Measurements from ENCODE around the gene NRTN.
"Not testable (repeated sequence)": the region's sequence is repeated elsewhere in the genome, so short reads cannot be mapped to it uniquely, and the experiment has no call there.

DNA sequence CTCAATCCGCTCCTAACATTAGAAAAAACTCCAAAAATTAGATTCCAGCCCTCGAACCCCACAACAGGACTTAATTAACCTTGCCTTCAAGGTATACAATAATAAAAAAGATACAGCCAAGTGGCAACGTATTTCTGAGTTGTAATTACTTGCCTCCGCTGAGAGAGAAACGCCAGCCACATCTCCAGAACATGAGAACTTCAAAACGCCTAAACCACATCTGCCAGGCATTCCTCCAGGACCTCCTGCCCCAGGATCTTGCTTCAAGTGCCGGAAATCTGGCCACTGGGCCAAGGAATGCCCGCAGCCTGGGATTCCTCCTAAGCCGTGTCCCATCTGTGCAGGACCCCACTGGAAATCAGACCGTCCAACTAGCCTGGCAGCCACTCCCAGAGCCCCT lies 49.3 kb downstream of the NRTN start:
- TF ChIP-seq, protein P1, sequence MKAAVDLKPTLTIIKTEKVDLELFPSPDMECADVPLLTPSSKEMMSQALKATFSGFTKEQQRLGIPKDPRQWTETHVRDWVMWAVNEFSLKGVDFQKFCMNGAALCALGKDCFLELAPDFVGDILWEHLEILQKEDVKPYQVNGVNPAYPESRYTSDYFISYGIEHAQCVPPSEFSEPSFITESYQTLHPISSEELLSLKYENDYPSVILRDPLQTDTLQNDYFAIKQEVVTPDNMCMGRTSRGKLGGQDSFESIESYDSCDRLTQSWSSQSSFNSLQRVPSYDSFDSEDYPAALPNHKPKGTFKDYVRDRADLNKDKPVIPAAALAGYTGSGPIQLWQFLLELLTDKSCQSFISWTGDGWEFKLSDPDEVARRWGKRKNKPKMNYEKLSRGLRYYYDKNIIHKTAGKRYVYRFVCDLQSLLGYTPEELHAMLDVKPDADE (IDR thresholded peaks at IDR 0.05) = not testable (repeated sequence)
- not testable (repeated sequence) for TF ChIP-seq CTCF (conservative IDR thresholded peaks at IDR 0.05; ENCODE audit: low read depth in 2 of 2); POLR2AphosphoS5 (IDR thresholded peaks at IDR 0.05; ENCODE audit: low read depth); EZH2 (IDR thresholded peaks at IDR 0.05; ENCODE audit: low read depth, unreplicated experiment); EZH2phosphoT487 (IDR thresholded peaks at IDR 0.05; ENCODE audit: unreplicated experiment); JUNB (IDR thresholded peaks at IDR 0.05; ENCODE audit: unreplicated experiment); NANOG (IDR thresholded peaks at IDR 0.05; ENCODE audit: borderline replicate concordance); CREB1 (CRISPR knock-in tag; IDR thresholded peaks at IDR 0.05; ENCODE audit: low read depth); ZNF114 (CRISPR knock-in tag; IDR thresholded peaks at IDR 0.05); ZNF331 (CRISPR knock-in tag; IDR thresholded peaks at IDR 0.05; ENCODE audit: low read depth); STAT1 (IDR thresholded peaks at IDR 0.05; ENCODE audit: unreplicated experiment)
- TF ChIP-seq, protein P2, sequence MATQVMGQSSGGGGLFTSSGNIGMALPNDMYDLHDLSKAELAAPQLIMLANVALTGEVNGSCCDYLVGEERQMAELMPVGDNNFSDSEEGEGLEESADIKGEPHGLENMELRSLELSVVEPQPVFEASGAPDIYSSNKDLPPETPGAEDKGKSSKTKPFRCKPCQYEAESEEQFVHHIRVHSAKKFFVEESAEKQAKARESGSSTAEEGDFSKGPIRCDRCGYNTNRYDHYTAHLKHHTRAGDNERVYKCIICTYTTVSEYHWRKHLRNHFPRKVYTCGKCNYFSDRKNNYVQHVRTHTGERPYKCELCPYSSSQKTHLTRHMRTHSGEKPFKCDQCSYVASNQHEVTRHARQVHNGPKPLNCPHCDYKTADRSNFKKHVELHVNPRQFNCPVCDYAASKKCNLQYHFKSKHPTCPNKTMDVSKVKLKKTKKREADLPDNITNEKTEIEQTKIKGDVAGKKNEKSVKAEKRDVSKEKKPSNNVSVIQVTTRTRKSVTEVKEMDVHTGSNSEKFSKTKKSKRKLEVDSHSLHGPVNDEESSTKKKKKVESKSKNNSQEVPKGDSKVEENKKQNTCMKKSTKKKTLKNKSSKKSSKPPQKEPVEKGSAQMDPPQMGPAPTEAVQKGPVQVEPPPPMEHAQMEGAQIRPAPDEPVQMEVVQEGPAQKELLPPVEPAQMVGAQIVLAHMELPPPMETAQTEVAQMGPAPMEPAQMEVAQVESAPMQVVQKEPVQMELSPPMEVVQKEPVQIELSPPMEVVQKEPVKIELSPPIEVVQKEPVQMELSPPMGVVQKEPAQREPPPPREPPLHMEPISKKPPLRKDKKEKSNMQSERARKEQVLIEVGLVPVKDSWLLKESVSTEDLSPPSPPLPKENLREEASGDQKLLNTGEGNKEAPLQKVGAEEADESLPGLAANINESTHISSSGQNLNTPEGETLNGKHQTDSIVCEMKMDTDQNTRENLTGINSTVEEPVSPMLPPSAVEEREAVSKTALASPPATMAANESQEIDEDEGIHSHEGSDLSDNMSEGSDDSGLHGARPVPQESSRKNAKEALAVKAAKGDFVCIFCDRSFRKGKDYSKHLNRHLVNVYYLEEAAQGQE (IDR thresholded peaks at IDR 0.05; ENCODE audit: unreplicated experiment) = not testable (repeated sequence)
- TF ChIP-seq, protein P3, sequence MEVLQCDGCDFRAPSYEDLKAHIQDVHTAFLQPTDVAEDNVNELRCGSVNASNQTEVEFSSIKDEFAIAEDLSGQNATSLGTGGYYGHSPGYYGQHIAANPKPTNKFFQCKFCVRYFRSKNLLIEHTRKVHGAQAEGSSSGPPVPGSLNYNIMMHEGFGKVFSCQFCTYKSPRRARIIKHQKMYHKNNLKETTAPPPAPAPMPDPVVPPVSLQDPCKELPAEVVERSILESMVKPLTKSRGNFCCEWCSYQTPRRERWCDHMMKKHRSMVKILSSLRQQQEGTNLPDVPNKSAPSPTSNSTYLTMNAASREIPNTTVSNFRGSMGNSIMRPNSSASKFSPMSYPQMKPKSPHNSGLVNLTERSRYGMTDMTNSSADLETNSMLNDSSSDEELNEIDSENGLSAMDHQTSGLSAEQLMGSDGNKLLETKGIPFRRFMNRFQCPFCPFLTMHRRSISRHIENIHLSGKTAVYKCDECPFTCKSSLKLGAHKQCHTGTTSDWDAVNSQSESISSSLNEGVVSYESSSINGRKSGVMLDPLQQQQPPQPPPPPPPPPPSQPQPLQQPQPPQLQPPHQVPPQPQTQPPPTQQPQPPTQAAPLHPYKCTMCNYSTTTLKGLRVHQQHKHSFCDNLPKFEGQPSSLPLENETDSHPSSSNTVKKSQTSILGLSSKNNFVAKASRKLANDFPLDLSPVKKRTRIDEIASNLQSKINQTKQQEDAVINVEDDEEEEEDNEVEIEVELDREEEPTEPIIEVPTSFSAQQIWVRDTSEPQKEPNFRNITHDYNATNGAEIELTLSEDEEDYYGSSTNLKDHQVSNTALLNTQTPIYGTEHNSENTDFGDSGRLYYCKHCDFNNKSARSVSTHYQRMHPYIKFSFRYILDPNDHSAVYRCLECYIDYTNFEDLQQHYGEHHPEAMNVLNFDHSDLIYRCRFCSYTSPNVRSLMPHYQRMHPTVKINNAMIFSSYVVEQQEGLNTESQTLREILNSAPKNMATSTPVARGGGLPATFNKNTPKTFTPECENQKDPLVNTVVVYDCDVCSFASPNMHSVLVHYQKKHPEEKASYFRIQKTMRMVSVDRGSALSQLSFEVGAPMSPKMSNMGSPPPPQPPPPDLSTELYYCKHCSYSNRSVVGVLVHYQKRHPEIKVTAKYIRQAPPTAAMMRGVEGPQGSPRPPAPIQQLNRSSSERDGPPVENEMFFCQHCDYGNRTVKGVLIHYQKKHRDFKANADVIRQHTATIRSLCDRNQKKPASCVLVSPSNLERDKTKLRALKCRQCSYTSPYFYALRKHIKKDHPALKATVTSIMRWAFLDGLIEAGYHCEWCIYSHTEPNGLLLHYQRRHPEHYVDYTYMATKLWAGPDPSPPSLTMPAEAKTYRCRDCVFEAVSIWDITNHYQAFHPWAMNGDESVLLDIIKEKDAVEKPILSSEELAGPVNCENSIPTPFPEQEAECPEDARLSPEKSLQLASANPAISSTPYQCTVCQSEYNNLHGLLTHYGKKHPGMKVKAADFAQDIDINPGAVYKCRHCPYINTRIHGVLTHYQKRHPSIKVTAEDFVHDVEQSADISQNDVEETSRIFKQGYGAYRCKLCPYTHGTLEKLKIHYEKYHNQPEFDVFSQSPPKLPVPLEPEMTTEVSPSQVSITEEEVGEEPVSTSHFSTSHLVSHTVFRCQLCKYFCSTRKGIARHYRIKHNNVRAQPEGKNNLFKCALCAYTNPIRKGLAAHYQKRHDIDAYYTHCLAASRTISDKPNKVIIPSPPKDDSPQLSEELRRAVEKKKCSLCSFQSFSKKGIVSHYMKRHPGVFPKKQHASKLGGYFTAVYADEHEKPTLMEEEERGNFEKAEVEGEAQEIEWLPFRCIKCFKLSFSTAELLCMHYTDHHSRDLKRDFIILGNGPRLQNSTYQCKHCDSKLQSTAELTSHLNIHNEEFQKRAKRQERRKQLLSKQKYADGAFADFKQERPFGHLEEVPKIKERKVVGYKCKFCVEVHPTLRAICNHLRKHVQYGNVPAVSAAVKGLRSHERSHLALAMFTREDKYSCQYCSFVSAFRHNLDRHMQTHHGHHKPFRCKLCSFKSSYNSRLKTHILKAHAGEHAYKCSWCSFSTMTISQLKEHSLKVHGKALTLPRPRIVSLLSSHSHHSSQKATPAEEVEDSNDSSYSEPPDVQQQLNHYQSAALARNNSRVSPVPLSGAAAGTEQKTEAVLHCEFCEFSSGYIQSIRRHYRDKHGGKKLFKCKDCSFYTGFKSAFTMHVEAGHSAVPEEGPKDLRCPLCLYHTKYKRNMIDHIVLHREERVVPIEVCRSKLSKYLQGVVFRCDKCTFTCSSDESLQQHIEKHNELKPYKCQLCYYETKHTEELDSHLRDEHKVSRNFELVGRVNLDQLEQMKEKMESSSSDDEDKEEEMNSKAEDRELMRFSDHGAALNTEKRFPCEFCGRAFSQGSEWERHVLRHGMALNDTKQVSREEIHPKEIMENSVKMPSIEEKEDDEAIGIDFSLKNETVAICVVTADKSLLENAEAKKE (CRISPR knock-in tag; IDR thresholded peaks at IDR 0.05) = not testable (repeated sequence)
